ENCODE measurements around the gene CCDC63. TPM values are rescaled to one million over a fixed set of nuclear protein-coding genes. Genes with fewer than 3 reads are reported as not detected.
"Not testable (repeated sequence)": the region's sequence is repeated elsewhere in the genome, so short reads cannot be mapped to it uniquely, and the experiment has no call there.

The CCDC63 gene
- total RNA-seq, 1 experiment from 2014 or later, result 0.98 TPM

- Mint-ChIP-seq H3K9me3 (peaks cover 41% of the 10 kb centered on the region), H3K4me3 (no peak overlapping the region), H3K36me3 (peaks cover 61% of the 10 kb centered on the region), H3K27ac (no peak overlapping the region), H3K4me1 (peaks cover 20% of the 10 kb centered on the region), H3K27me3 (ENCODE audit: low read depth) (peaks cover 16% of the 10 kb centered on the region)
- ChIA-PET CTCF (interaction anchor here (1.2 kb wide), 1 partner anchor 23 kb away, joined by 3 read pairs; the partner anchor contains the start of gene MYL2), POLR2A (no interaction called here)
- ATAC-seq (no peak), DNase-seq (ENCODE audit: low spot score) (no peak)
- TF ChIP-seq MYBL2 (CRISPR knock-in tag; IDR thresholded peaks at IDR 0.05) (no peak), TEAD4 (CRISPR knock-in tag; IDR thresholded peaks at IDR 0.05) (no peak), GABPB1 (CRISPR knock-in tag; IDR thresholded peaks at IDR 0.05) (no peak), MXD4 (CRISPR knock-in tag; IDR thresholded peaks at IDR 0.05; ENCODE audit: borderline replicate concordance) (no peak), RORB (CRISPR knock-in tag; IDR thresholded peaks at IDR 0.05) (no peak), ZNF219 (CRISPR knock-in tag; IDR thresholded peaks at IDR 0.05; ENCODE audit: borderline replicate concordance) (no peak), SP1 (CRISPR knock-in tag; conservative IDR thresholded peaks at IDR 0.05) (no peak), NR3C1 (CRISPR knock-in tag; conservative IDR thresholded peaks at IDR 0.05; ENCODE audit: low read depth) (no peak), AFF4 (CRISPR knock-in tag; IDR thresholded peaks at IDR 0.05; ENCODE audit: borderline replicate concordance) (no peak)
Measured at GRCh38 chr12:110943373-110943772, 96.6 kb downstream of the CCDC63 start.

DNA sequence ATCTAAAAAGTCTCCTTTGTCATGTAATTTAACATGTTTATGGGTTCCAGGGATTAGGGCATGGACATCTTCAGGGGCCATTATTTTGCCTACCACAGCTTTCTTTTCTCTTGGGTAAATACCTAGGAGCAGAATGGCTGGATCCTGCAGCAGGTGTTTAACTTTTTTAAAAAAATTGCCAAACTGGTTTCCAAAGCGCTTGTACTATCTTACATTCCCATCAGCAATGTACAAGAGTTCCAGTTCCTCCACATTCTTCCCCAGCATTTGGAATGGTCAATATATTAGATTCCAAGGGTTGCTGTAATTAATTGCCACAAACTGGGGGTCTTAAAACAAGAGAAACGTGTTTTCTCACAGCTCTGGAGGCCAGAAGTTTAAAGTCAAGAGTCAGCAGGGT lies 101.3 kb downstream of the CCDC63 start:
- H3K4me3 Mint-ChIP-seq, result no peak overlapping the region
- H3K27ac Mint-ChIP-seq, result no peak overlapping the region
- ATAC-seq (no peak), DNase-seq (ENCODE audit: low spot score) (no peak)
- peaks cover 17% of the 10 kb centered on the region for H3K27me3 Mint-ChIP-seq (ENCODE audit: low read depth)
- peaks cover 54% of the 10 kb centered on the region for H3K9me3 Mint-ChIP-seq
- no peaks in the 10 kb centered on the region for H3K4me1 Mint-ChIP-seq
- TF ChIP-seq PREB (CRISPR knock-in tag; IDR thresholded peaks at IDR 0.05; ENCODE audit: borderline replicate concordance) (no peak), KAT7 (CRISPR knock-in tag; IDR thresholded peaks at IDR 0.05; ENCODE audit: borderline replicate concordance) (no peak), CREM (CRISPR knock-in tag; IDR thresholded peaks at IDR 0.05) (no peak), SOX15 (CRISPR knock-in tag; IDR thresholded peaks at IDR 0.05) (no peak), HMGA2 (CRISPR knock-in tag; IDR thresholded peaks at IDR 0.05) (no peak), NFYB (CRISPR knock-in tag; conservative IDR thresholded peaks at IDR 0.05; ENCODE audit: low read depth) (no peak)
- TF ChIP-seq, protein P1, sequence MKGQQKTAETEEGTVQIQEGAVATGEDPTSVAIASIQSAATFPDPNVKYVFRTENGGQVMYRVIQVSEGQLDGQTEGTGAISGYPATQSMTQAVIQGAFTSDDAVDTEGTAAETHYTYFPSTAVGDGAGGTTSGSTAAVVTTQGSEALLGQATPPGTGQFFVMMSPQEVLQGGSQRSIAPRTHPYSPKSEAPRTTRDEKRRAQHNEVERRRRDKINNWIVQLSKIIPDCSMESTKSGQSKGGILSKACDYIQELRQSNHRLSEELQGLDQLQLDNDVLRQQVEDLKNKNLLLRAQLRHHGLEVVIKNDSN (CRISPR knock-in tag; IDR thresholded peaks at IDR 0.05), result no peak
- ChIA-PET POLR2A (no interaction called here), CTCF (no interaction called here)
- peaks cover 66% of the 10 kb centered on the region for H3K36me3 Mint-ChIP-seq

GRCh38 chr12:110950466-110950865 lies 103.7 kb downstream of the CCDC63 start:
- H3K4me1 Mint-ChIP-seq; H3K27ac Mint-ChIP-seq; DNase-seq (ENCODE audit: low spot score); ATAC-seq; POLR2A ChIA-PET; H3K4me3 Mint-ChIP-seq; CTCF ChIA-PET: not testable (repeated sequence)
- peaks cover 51% of the 10 kb centered on the region for H3K9me3 Mint-ChIP-seq
- peaks cover 11% of the 10 kb centered on the region for H3K27me3 Mint-ChIP-seq (ENCODE audit: low read depth)
- peaks cover 53% of the 10 kb centered on the region for H3K36me3 Mint-ChIP-seq

DNA sequence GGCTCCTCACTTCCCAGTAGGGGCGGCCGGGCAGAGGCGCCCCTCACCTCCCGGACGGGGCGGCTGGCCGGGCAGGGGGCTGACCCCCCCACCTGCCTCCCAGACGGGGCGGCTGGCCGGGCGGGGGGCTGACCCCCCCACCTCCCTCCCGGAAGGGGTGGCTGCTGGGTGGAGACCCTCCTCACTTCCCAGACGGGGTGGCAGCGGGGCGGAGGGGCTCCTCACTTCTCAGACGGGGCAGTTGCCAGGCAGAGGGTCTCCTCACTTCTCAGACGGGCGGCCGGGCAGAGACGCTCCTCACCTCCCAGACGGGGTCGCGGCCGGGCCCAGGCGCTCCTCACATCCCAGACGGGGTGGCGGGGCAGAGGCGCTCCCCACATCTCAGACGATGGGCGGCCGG lies 104.1 kb downstream of the CCDC63 start:
- H3K4me1 Mint-ChIP-seq; DNase-seq (ENCODE audit: low spot score); ATAC-seq; POLR2A ChIA-PET; H3K4me3 Mint-ChIP-seq; H3K27me3 Mint-ChIP-seq (ENCODE audit: low read depth); H3K27ac Mint-ChIP-seq; CTCF ChIA-PET: not testable (repeated sequence)
- H3K36me3 Mint-ChIP-seq, result peaks cover 49% of the 10 kb centered on the region
- peaks cover 47% of the 10 kb centered on the region for H3K9me3 Mint-ChIP-seq

Other genes with a start within 250 kb of the CCDC63 start
- 10.3 to 15.9 TPM (median 13.9 TPM) in 3 replicates for gene TCTN1, start 232.9 kb upstream of the CCDC63 start, total RNA-seq (2021)
- gene HVCN1, start 157.9 kb upstream of the CCDC63 start, total RNA-seq (2021), result 5.7 to 8.4 TPM (median 7.9 TPM) in 3 replicates
- 313 to 321 TPM (median 316 TPM) in 3 replicates for gene PPP1CC, start 104.1 kb upstream of the CCDC63 start, total RNA-seq (2021)
- gene MYL2, start 73.6 kb downstream of the CCDC63 start, total RNA-seq (2021), result not detected in 3 replicates
- gene CUX2, start 187.2 kb downstream of the CCDC63 start, total RNA-seq (2021), result 5.9 to 6.9 TPM (median 6.3 TPM) in 3 replicates